Upper lobe of left lung (tissue), 6 donors: Measurements from ENCODE around the gene EFNB2. TPM values are rescaled to one million over a fixed set of nuclear protein-coding genes. Genes with fewer than 3 reads are reported as not detected.

Source experiments
- ATAC-seq, 2 donors: fragments of 200-7000 bp; cut with Tn5 transposase; one replicate each; pipeline ENCODE4 v1.9.1; 2022; ENCODE audit warnings: mild to moderate bottlenecking in 2 of 2, moderate library complexity in 2 of 2; ENCODE audit not compliant: low FRiP score in 2 of 2
- DNase-seq, 2 donors: peaks; one replicate each; pipeline ENCODE4 v3.0.0-alpha.2; 2019 to 2020
- H3K27ac ChIP-seq, 4 donors: fragments of 200-600 bp; sonication (generic); one replicate each; pipeline ENCODE4 v1.5.1; 2016 to 2019
- H3K27me3 ChIP-seq, 4 donors: fragments of 200-600 bp; sonication (generic); one replicate each; pipeline ENCODE4 v1.5.1; 2017 to 2019
- H3K36me3 ChIP-seq, 4 donors: fragments of 200-600 bp; sonication (generic); one replicate each; pipeline ENCODE4 v1.5.1; 2016 to 2019
- H3K4me1 ChIP-seq, 4 donors: fragments of 200-600 bp; sonication (generic); one replicate each; pipeline ENCODE4 v1.5.1; 2018 to 2019
- H3K4me3 ChIP-seq, 4 donors: fragments of 200-600 bp; sonication (generic); one replicate each; pipeline ENCODE4 v1.5.1; 2017 to 2019; ENCODE audit warnings: mild to moderate bottlenecking in 2 of 4, moderate library complexity in 1 of 4
- H3K9me3 ChIP-seq, 4 donors: fragments of 200-600 bp; sonication (generic); one replicate each; pipeline ENCODE4 v1.5.1; 2018 to 2019
- EP300 ChIP-seq, 4 donors: sonication (generic); formaldehyde crosslinking; IDR thresholded peaks; one replicate each; pipeline ENCODE4 v1.5.1; 2017; ENCODE audit warnings: antibody characterized with exemption in 4 of 4, control low read depth in 2 of 4
- POLR2A ChIP-seq, 4 donors: fragments of 450-650 bp; IDR thresholded peaks; one replicate each; pipeline ENCODE4 v1.5.1; 2016 to 2017; ENCODE audit warnings: antibody characterized with exemption in 4 of 4, mild to moderate bottlenecking in 2 of 4
- POLR2AphosphoS5 ChIP-seq, 2 donors: sonication (generic); formaldehyde crosslinking; IDR thresholded peaks; one replicate each; pipeline ENCODE4 v1.5.1; 2017; ENCODE audit warnings: antibody characterized with exemption in 2 of 2
- WGBS, 2 donors: methylation state at CpG; one replicate each; pipeline ENCODE4 v1.1.5; 2017 to 2018; 5-methylcytosine and 5-hydroxymethylcytosine counted together
- total RNA-seq, 6 donors: library from RNA; depleted of rRNA in 4 of 6; stranded (reverse); fragments of >200 nt in 4 of 6; gene quantifications; one replicate each; pipeline versions ENCODE4 v1.1.0 to v1.2.1, GENCODE V29; 2016 to 2021
- TF ChIP-seq, protein P1 (sequence below), 6 experiments: fragments of 450-650 bp in 4 of 6; fragments of 200-600 bp in 2 of 6; sonication (generic) in 2 of 6; IDR thresholded peaks; one replicate each; pipeline ENCODE4 v1.5.1; 2016 to 2019; ENCODE audit warnings: antibody characterized with exemption in 6 of 6
- donor health status: DM: no; HTN: no; CAD: no; lungs with moderate emphysema.
- donor health status: DM: no; HTN: yes; CAD: no; lungs with severe emphysema.

The EFNB2 gene
- total RNA-seq, 6 donors from 2014 or later = 23.0 to 45.7 (median 30.9) TPM

DNA sequence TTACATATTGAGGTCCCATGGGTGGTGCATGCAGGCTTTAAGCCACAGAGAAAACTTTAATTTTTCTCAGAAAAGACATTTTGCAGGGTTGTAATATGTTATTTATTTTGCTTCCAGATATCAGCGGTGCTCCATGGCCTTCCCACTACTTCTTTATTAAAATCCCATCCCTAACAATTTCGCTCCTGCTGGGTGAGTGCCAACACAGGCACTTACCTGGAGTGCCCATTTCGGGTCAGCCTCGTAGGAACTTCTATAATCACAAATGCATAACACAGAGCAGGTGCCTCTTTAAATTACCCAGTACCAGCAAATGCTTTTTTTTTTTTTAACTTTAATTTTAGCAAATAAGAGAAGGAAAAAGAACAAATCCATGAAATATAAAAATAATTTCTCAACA lies 86.4 kb downstream of the EFNB2 start:
- no peaks in the 10 kb centered on the region for H3K36me3 ChIP-seq
- TF ChIP-seq, protein P1, sequence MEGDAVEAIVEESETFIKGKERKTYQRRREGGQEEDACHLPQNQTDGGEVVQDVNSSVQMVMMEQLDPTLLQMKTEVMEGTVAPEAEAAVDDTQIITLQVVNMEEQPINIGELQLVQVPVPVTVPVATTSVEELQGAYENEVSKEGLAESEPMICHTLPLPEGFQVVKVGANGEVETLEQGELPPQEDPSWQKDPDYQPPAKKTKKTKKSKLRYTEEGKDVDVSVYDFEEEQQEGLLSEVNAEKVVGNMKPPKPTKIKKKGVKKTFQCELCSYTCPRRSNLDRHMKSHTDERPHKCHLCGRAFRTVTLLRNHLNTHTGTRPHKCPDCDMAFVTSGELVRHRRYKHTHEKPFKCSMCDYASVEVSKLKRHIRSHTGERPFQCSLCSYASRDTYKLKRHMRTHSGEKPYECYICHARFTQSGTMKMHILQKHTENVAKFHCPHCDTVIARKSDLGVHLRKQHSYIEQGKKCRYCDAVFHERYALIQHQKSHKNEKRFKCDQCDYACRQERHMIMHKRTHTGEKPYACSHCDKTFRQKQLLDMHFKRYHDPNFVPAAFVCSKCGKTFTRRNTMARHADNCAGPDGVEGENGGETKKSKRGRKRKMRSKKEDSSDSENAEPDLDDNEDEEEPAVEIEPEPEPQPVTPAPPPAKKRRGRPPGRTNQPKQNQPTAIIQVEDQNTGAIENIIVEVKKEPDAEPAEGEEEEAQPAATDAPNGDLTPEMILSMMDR (IDR thresholded peaks at IDR 0.05) = no peak
- TF ChIP-seq POLR2A (IDR thresholded peaks at IDR 0.05) = no peak
- no peak for TF ChIP-seq POLR2AphosphoS5 (IDR thresholded peaks at IDR 0.05)
- no peak for TF ChIP-seq EP300 (IDR thresholded peaks at IDR 0.05)
- no peaks in the 10 kb centered on the region for H3K27me3 ChIP-seq
- H3K27ac ChIP-seq = no peak overlapping the region
- WGBS, 2 donors = 73 to 77% methylated on average over 4 of the region's 4 CpGs
- H3K4me1 ChIP-seq = no peaks in the 10 kb centered on the region
- no peak for ATAC-seq
- no peak overlapping the region for H3K4me3 ChIP-seq
- no peaks in the 10 kb centered on the region for H3K9me3 ChIP-seq
- no peak for DNase-seq

DNA sequence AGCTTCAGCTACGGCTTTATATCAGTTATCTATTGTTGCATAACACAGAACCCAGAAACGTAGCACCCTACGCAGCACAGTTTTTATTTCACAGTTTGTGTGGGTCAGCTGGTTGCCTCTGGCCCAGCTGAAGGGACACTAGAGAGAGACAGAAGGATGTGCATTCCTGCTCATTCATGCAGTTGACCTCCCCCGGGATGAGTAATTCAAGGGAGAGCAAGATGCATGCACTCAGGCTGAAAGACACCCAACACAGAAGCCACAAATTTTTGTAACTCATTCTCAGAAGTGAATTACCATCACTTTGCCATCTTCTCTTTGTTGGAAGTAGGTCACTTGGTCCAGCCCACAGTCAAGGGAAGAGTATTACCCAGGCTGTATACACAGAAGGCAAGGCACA lies 89.5 kb downstream of the EFNB2 start:
- Histone ChIP-seq H3K9me3 (no peaks in the 10 kb centered on the region), H3K4me1 (no peaks in the 10 kb centered on the region), H3K27me3 (no peaks in the 10 kb centered on the region), H3K4me3 (no peak overlapping the region), H3K36me3 (no peaks in the 10 kb centered on the region), H3K27ac (no peak overlapping the region)
- TF ChIP-seq EP300 (IDR thresholded peaks at IDR 0.05) (no peak), POLR2AphosphoS5 (IDR thresholded peaks at IDR 0.05) (no peak), POLR2A (IDR thresholded peaks at IDR 0.05) (no peak)
- TF ChIP-seq, protein P1 (IDR thresholded peaks at IDR 0.05) = no peak
- ATAC-seq = no peak
- WGBS, 2 donors = 86 to 92% methylated on average over 4 of the region's 4 CpGs
- no peak for DNase-seq

DNA sequence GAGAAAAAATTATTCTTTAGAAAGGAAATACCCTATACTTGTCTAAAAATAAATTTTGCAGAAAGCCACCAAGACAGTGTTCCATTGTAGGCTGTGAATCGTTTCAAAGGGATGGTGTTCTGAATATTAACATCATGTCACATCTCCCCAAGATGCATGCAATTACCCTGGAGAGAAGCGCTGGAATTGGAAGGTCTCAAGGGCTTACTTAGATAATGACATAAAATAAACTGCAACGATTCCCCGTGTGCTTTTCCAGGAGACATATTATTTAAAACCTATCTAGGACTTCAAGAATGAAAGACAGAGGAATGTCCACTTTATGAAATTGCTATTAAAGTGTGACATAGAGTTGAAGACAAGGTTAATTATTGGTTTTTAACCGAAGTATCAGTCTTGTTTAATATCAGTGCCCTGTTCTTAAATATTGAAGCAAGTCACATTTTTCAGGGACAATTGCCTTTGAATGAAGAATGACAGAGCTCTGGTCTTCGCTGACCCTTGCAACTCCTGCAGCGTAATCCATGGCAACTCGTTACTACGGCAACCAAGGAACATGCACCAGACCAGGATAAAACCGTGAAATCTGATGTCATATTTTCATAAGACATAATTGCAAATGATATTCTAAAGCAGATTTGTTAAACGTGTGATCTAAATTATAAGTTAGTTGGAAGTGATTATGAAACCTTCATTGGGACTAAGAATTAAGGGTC lies 91.7 kb downstream of the EFNB2 start:
- Histone ChIP-seq H3K4me1 (peaks cover 0 to 3% (median 0%) of the 10 kb centered on the region in 4 donors), H3K9me3 (no peaks in the 10 kb centered on the region), H3K27me3 (no peaks in the 10 kb centered on the region), H3K36me3 (no peaks in the 10 kb centered on the region), H3K27ac (no peak overlapping the region), H3K4me3 (no peak overlapping the region)
- ATAC-seq (no peak), DNase-seq (no peak)
- WGBS, 2 donors = 87% methylated on average over 11 of the region's 11 CpGs
- TF ChIP-seq, protein P1 (IDR thresholded peaks at IDR 0.05) = no peak
- TF ChIP-seq EP300 (IDR thresholded peaks at IDR 0.05) (no peak), POLR2A (IDR thresholded peaks at IDR 0.05) (no peak)

DNA sequence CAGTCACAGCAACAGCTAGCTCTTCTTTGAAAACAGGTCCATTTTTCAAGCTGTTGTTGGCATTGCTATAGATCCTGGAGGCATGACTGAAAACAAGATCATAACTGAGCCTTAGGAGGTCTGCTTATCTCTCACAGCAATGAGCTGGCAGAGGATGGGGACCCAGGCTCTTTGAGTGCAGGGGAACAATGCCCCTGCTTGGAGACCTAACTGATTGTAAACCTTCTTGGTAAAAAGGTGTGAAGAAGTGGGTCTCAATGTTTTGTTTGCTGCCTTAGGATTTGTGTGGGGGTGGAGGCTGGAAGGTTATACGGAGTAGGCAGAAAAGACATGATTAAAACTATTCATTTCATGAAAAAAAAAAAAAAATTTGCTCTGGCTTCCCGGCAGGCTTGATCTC lies 94.6 kb downstream of the EFNB2 start:
- H3K4me3 ChIP-seq = no peak overlapping the region
- no peak overlapping the region for H3K27ac ChIP-seq
- H3K36me3 ChIP-seq = no peaks in the 10 kb centered on the region
- WGBS, 2 donors = 21 to 25% methylated on average over 2 of the region's 2 CpGs
- ATAC-seq (no peak), DNase-seq (no peak)
- no peaks in the 10 kb centered on the region for H3K9me3 ChIP-seq
- H3K27me3 ChIP-seq = no peaks in the 10 kb centered on the region
- peaks cover 0 to 3% (median 0%) of the 10 kb centered on the region in 4 donors for H3K4me1 ChIP-seq
- no peak for TF ChIP-seq POLR2A (IDR thresholded peaks at IDR 0.05)
- no peak for TF ChIP-seq POLR2AphosphoS5 (IDR thresholded peaks at IDR 0.05)
- no peak for TF ChIP-seq EP300 (IDR thresholded peaks at IDR 0.05)
- TF ChIP-seq, protein P1 (IDR thresholded peaks at IDR 0.05) = no peak

Other genes starting within 250 kb of the EFNB2 start
- gene ARGLU1, start 32.5 kb upstream of the EFNB2 start, total RNA-seq = 100 to 1,000 TPM in 3 of 6 donors, 10 to 100 TPM in 3; 73.6 to 411 (median 121) TPM